Endothelial cell (in vitro differentiated cells): ENCODE measurements around the gene TOM1L2. TPM values are rescaled to one million over a fixed set of nuclear protein-coding genes. Genes with fewer than 3 reads are reported as not detected.
"Not testable (repeated sequence)": the region's sequence is repeated elsewhere in the genome, so short reads cannot be mapped to it uniquely, and the experiment has no call there.

Experiments used
- DNase-seq: peaks from one replicate; pipeline ENCODE4 v3.0.0; 2021; ENCODE audit warnings: low spot score
- H3K27ac Mint-ChIP-seq: one replicate; pipeline ENCODE4 v1.8.0; 2021; ENCODE audit warnings: mixed read lengths, inconsistent platforms; ENCODE audit not compliant: unreplicated experiment
- H3K27me3 Mint-ChIP-seq: one replicate; pipeline ENCODE4 v1.8.0; 2021; ENCODE audit warnings: mild to moderate bottlenecking, moderate library complexity, mixed read lengths, inconsistent platforms; ENCODE audit not compliant: unreplicated experiment
- H3K36me3 Mint-ChIP-seq: one replicate; pipeline ENCODE4 v1.8.0; 2021; ENCODE audit warnings: mild to moderate bottlenecking, low read depth, mixed read lengths, inconsistent platforms; ENCODE audit not compliant: unreplicated experiment
- H3K4me1 Mint-ChIP-seq: one replicate; pipeline ENCODE4 v1.8.0; 2021; ENCODE audit warnings: mild to moderate bottlenecking, mixed read lengths, inconsistent platforms; ENCODE audit not compliant: unreplicated experiment
- H3K4me3 Mint-ChIP-seq: one replicate; pipeline ENCODE4 v1.8.0; 2021; ENCODE audit warnings: mild to moderate bottlenecking, mixed read lengths, inconsistent platforms; ENCODE audit not compliant: unreplicated experiment
- H3K9me3 Mint-ChIP-seq: one replicate; pipeline ENCODE4 v1.8.0; 2021; ENCODE audit warnings: mixed read lengths, inconsistent platforms; ENCODE audit not compliant: unreplicated experiment
- CTCF ChIP-seq: fragments of 200-600 bp; sonication (generic); IDR thresholded peaks from one replicate; pipeline ENCODE4 v1.5.0; 2021; ENCODE audit warnings: antibody characterized with exemption; ENCODE audit not compliant: unreplicated experiment
- total RNA-seq: library from RNA; stranded (reverse); fragmentation: NEBNext Ultra II Directional; extraction: Animal tissue kit (Norgen Biotek cat#: 25700); gene quantifications from one replicate; pipeline ENCODE4 v1.2.1, GENCODE V29; 2021; ENCODE audit not compliant: unreplicated experiment

Gene TOM1L2
- total RNA-seq, 1 donor from 2014 or later = 26.9 TPM

DNA sequence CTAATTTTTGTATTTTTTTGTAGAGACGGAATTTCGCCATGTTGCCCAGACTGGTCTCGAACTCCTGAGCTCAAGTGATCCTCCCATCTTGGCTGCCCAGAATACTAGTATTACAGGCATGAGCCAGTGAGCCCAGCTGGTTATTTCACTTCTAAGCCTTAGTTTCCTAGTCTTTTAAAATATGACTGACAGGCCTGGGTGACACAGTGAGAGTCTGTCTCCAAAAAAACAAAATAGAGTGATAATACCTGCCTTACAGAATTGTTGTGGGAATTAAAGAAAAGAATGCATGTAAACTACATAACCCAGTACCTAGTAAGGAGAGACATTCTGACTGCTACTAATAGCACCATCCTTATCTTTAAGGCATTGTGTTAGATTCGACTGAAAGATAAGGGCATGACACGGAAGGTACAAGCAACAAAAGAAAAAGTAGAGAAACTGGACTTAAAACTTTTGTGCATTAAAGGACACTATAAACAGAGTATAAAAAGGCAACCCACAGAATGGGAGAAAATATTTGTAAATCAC, 11.6 kb downstream of the TOM1L2 start:
- peaks cover 16% of the 10 kb centered on the region for H3K4me1 Mint-ChIP-seq
- H3K27ac Mint-ChIP-seq = no peak overlapping the region
- H3K36me3 Mint-ChIP-seq = no peaks in the 10 kb centered on the region
- H3K9me3 Mint-ChIP-seq = no peaks in the 10 kb centered on the region
- no peak overlapping the region for H3K4me3 Mint-ChIP-seq
- no peak for DNase-seq
- TF ChIP-seq CTCF = no peak
- no peaks in the 10 kb centered on the region for H3K27me3 Mint-ChIP-seq

- H3K36me3 Mint-ChIP-seq = peaks cover 3% of the 10 kb centered on the region
- H3K4me3 Mint-ChIP-seq = no peak overlapping the region
- no peak overlapping the region for H3K27ac Mint-ChIP-seq
- no peaks in the 10 kb centered on the region for H3K27me3 Mint-ChIP-seq
- peaks cover 8% of the 10 kb centered on the region for H3K4me1 Mint-ChIP-seq
- no peaks in the 10 kb centered on the region for H3K9me3 Mint-ChIP-seq
- no peak for TF ChIP-seq CTCF
- no peak for DNase-seq
These were observed 12.5 kb downstream of the TOM1L2 start for GRCh38 chr17:17959520-17960361.

DNA sequence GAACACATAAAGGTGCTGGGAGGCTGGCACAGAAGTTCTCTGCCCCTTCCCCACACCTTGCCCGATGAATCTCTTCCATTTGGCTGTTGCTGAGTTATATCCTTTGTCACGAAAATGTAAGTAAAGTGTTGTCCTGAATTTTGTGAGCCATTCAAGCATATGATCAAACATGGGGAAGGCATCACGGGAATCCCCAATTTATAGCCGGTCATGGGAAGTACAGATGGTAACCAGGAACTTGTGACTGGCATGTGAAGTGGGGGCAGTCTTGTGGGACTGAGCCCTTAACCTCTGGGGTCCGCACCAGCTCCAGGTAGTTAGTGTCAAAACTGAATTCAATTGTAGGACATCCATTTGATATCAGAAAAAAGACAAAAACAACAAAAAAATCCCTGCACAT, 13.2 kb downstream of the TOM1L2 start:
- Mint-ChIP-seq H3K27me3 (peaks cover under 1% of the 10 kb centered on the region), H3K36me3 (peaks cover 3% of the 10 kb centered on the region), H3K9me3 (no peaks in the 10 kb centered on the region), H3K4me1 (peaks cover 7% of the 10 kb centered on the region), H3K27ac (no peak overlapping the region), H3K4me3 (no peak overlapping the region)
- no peak for TF ChIP-seq CTCF
- DNase-seq = no peak

DNA sequence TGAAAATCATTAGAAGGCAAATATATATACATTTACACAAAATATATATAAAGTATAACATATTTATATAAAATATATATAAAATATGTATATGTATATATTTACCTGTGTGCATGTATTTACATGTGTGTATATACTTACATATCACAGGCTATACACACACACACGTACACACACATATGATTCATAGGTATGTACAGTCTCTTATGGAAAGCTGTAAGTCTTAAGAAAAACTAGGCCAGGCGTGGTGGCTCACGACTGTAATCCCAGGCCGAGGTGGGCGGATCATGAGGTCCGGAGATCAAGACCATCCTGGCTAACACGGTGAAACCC, 14.7 kb downstream of the TOM1L2 start:
- peaks cover 3% of the 10 kb centered on the region for H3K36me3 Mint-ChIP-seq
- H3K4me3 Mint-ChIP-seq = no peak overlapping the region
- H3K9me3 Mint-ChIP-seq = no peaks in the 10 kb centered on the region
- no peak for DNase-seq
- peaks cover 1% of the 10 kb centered on the region for H3K27me3 Mint-ChIP-seq
- no peak for TF ChIP-seq CTCF
- H3K4me1 Mint-ChIP-seq = peaks cover 7% of the 10 kb centered on the region
- no peak overlapping the region for H3K27ac Mint-ChIP-seq

GRCh38 chr17:17955790-17956341, 16.3 kb downstream of the TOM1L2 start:
- H3K27me3 Mint-ChIP-seq, DNase-seq, H3K36me3 Mint-ChIP-seq, H3K9me3 Mint-ChIP-seq, H3K27ac Mint-ChIP-seq, H3K4me1 Mint-ChIP-seq, H3K4me3 Mint-ChIP-seq: not testable (repeated sequence)
